Hematopoietic multipotent progenitor cell treated with erythropoietin and hydrocortisone succinate and interleukin-3 and kit ligand, for 17 days (in vitro differentiated cells): ENCODE measurements around the gene RFLNA.
"Not testable (repeated sequence)": the region's sequence is repeated elsewhere in the genome, so short reads cannot be mapped to it uniquely, and the experiment has no call there.

Source experiments
- DNase-seq: peaks from one replicate; pipeline ENCODE4 v3.0.0-alpha.2; 2015; ENCODE audit warnings: low spot score

RFLNA gene

GRCh38 chr12:124282287-124282686, 12.6 kb upstream of the RFLNA start:
- no peak for DNase-seq

- DNase-seq: no peak
Measured at GRCh38 chr12:124283326-124283725, 11.6 kb upstream of the RFLNA start.

GRCh38 chr12:124284368-124284767, 10.5 kb upstream of the RFLNA start:
- DNase-seq: no peak

- DNase-seq: no peak
Measured at GRCh38 chr12:124286414-124286813, 8.5 kb upstream of the RFLNA start.

GRCh38 chr12:124286971-124287370, 7.9 kb upstream of the RFLNA start:
- no peak for DNase-seq

- DNase-seq: no peak
Measured at GRCh38 chr12:124289634-124290600, 5.0 kb upstream of the RFLNA start.

GRCh38 chr12:124292385-124292784, 2.5 kb upstream of the RFLNA start:
- DNase-seq: no peak

- DNase-seq: no peak
Measured at GRCh38 chr12:124293286-124294003, 1.4 kb upstream of the RFLNA start.

- DNase-seq: no peak
Measured at GRCh38 chr12:124295431-124296058, 652 bp downstream of the RFLNA start.

GRCh38 chr12:124296295-124296915, 1.5 kb downstream of the RFLNA start:
- no peak for DNase-seq

GRCh38 chr12:124296916-124297351, 2.0 kb downstream of the RFLNA start:
- no peak for DNase-seq

GRCh38 chr12:124297389-124297788, 2.5 kb downstream of the RFLNA start:
- no peak for DNase-seq

GRCh38 chr12:124297856-124298255, 3.0 kb downstream of the RFLNA start:
- DNase-seq: no peak

- DNase-seq: no peak
Measured at GRCh38 chr12:124298685-124299410, 4.0 kb downstream of the RFLNA start.

- DNase-seq: no peak
Measured at GRCh38 chr12:124299628-124300388, 4.9 kb downstream of the RFLNA start.

- DNase-seq: not testable (repeated sequence)
Measured at GRCh38 chr12:124300657-124301056, 5.8 kb downstream of the RFLNA start.

GRCh38 chr12:124301084-124301654, 6.3 kb downstream of the RFLNA start:
- no peak for DNase-seq

- DNase-seq: no peak
Measured at GRCh38 chr12:124302241-124302806, 7.4 kb downstream of the RFLNA start.

- DNase-seq: no peak
Measured at GRCh38 chr12:124302807-124303578, 8.1 kb downstream of the RFLNA start.
